Fibroblast of pulmonary artery (primary cell): ENCODE results near the gene LGI4.

Experiments used
- DNase-seq: peaks from one replicate; pipeline ENCODE4 v3.0.0-alpha.2; 2010; ENCODE audit warnings: low read depth
- H3K4me3 ChIP-seq: replicated peaks from 2 replicates; pipeline ENCODE4 v1.5.1; 2011; ENCODE audit warnings: low read depth, mild to moderate bottlenecking, control low read depth, low read length, moderate library complexity
- TF ChIP-seq, protein P1 (sequence below): IDR thresholded peaks from 2 replicates; pipeline ENCODE4 v1.5.1; 2011; ENCODE audit warnings: mild to moderate bottlenecking, control low read depth, low read length, inconsistent platforms; ENCODE audit errors: missing control alignments

LGI4 gene

DNA sequence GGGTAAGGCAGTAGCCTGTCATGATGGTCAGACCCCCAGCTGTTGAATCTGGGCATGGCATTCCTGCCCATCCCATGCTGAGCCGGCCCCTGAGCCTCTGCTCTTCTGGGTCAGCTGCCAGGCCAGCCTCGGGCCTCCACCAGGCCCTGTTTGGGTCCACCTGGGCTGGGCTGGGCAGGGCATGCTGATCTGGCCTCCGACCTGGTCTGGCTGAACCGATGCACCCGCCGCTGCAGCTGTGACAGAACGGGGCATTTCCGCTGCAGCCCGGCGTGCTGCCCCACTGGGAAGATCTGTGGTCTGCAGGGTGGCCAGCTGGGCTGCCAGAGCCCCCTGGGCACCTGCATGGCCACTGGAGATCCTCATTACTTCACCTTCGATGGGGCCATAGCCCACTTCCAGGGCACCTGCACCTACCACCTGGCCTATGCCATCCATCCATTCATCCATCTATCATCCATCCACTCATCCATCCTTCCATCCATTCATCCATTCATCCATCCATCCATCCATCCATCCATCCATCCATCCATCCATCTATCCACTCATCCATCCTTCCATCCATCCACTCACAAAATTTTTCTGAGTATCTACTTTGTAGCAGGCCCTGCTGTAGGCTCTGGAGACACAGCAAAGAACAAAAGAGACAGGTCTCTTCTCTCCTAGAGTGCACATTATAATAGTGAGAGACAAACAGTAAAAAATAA lies 40.8 kb downstream of the LGI4 start:
- no peak for DNase-seq
- H3K4me3 ChIP-seq, result no peak overlapping the region
- TF ChIP-seq, protein P1, sequence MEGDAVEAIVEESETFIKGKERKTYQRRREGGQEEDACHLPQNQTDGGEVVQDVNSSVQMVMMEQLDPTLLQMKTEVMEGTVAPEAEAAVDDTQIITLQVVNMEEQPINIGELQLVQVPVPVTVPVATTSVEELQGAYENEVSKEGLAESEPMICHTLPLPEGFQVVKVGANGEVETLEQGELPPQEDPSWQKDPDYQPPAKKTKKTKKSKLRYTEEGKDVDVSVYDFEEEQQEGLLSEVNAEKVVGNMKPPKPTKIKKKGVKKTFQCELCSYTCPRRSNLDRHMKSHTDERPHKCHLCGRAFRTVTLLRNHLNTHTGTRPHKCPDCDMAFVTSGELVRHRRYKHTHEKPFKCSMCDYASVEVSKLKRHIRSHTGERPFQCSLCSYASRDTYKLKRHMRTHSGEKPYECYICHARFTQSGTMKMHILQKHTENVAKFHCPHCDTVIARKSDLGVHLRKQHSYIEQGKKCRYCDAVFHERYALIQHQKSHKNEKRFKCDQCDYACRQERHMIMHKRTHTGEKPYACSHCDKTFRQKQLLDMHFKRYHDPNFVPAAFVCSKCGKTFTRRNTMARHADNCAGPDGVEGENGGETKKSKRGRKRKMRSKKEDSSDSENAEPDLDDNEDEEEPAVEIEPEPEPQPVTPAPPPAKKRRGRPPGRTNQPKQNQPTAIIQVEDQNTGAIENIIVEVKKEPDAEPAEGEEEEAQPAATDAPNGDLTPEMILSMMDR, result no peak

DNA sequence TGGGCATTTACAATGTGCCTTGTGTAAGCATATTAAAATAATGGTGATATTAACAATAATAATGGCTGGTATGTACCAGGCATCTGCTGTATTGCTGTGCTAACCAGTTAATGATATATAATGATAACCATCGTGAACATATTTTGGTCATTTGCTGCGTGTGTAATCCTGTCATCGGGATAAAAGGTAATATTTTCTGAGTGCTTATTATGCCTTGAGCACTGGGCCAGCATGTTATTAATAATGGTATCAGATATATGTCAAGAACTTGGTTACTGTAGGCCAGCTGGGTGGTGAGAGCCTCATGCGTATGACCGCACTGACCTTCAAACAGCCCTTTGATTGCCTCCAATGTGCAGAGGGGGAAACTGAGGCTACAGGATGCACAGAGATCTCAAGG lies 41.4 kb downstream of the LGI4 start:
- TF ChIP-seq, protein P1, result no peak
- DNase-seq, result no peak
- H3K4me3 ChIP-seq, result no peak overlapping the region

DNA sequence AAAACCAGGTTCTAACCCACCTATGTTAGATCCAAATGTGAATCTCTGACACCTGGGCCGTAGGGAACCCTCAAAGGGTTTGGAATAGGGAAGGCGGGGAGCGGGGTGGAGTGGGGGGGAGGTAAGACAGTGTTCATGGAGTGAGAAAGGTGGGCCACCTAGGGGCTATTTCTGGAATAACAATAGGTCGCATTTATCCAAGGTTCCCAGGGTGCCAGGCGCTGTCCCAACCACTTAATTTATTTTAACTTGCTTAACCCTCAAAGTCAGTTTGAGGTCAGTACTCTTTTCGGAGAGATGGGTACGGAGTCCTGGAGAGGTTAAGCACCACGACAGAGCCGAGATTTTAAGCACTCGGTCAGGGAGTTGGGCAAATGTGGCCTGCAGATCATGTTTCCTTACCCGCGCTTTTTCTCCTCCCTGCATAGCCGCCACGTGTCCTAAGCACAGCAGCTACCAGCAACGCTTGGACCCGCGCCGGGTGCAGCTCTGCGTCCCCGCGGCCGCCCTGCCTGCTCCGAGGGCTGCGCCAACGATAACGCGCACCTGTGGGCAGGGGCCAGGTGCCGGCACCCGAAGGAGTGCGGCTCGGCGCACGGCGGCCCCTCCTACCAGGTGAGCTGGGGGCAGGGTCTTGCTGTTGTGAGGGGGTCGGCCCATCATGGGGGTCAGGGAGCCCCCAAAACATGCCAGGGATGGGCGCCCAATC lies 44.2 kb downstream of the LGI4 start:
- H3K4me3 ChIP-seq, result no peak overlapping the region
- TF ChIP-seq, protein P1, result peak; percentile 65
- DNase-seq, result peak; percentile 66

DNA sequence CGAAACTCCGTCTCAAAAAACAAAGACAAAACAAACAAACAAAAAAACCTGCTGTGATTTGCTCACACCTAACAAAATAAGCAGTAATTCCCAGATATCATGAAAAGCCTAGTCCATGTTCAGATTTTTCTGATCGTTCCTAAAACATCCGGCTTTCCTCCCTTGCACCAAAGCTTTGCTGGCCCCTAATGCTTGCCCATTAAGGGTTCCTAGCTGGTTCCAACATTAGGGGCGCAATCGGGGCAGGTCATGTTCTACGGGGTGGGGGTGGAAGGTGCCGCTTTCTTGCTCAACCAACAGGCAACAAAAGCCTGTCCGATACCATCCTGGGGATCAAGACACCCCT lies 44.7 kb downstream of the LGI4 start:
- TF ChIP-seq, protein P1, result no peak
- no peak for DNase-seq
- H3K4me3 ChIP-seq, result no peak overlapping the region

DNA sequence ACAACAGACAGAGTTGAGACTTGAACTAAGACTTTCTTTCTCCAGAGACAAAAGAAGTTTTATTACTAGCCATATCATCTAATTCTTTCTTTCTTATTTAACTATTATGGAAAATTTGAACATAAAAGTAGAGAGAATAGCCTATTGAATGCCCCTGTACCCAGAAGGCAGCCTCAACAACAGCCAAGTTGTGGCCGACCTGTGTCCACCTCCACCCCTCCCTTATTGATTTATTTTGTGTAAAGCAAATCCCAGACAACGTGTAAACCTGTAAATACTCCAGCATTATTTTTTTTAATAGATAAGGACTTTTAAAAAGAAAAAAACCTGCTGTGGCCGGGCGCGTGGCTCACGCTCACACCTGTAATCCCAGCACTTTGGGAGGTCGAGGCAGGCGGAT lies 45.3 kb downstream of the LGI4 start:
- TF ChIP-seq, protein P1, result no peak
- no peak for DNase-seq
- H3K4me3 ChIP-seq, result no peak overlapping the region

DNA sequence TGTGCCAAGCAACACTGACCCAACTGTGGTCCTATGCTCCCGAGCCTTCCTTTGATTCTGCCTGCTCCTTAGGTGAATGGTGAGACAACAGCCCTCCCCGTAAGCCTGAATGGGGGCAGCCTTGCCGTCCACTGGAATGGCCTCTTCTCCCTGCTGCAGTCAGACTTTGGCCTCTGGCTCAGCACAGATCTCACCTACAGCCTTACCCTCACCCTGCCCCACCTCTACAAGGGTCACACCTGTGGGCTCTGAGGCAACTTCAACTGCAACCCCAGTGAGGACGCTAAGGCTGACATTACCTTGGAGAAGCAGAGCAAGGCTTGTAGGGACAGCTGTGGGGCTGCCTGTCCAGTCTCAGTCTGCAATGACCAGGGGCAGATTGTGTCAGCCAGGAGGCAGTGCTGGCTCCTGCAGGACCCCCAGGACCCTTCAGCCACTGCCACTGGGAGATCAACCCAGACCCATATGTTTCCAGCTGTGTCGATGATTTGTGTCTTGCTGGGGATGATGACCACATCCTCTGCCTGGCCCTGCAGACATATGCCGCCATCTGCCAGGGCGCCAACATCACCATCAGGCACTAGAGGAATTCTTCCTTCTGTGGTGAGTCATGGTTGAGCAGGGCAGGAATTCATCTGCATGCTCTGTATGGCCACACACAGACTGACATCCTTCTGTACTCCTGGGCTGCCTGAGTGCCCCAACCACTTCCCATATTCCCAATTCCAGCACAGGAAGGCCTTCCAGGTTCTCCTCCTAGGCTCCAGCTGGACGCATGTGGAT lies 46.5 kb downstream of the LGI4 start:
- TF ChIP-seq, protein P1, result no peak
- H3K4me3 ChIP-seq, result no peak overlapping the region
- peak; percentile 68 for DNase-seq
